Stimulated activated memory B cell treated with anti-CD40 and anti-IgM and Interleukin-4, amounts not matched to agents 10 μg/mL and 1 μg/mL and 100 μg/mL, for 72 hours (primary cell): ENCODE results near the gene BABAM1.
"Not testable (repeated sequence)": the region's sequence is repeated elsewhere in the genome, so short reads cannot be mapped to it uniquely, and the experiment has no call there.

Experiments used
- ATAC-seq: fragments of 150-1000 bp; cut with Tn5 transposase; 2 replicates; pipeline ENCODE4 v1.10.0; 2021
- H3K27ac Mint-ChIP-seq: one replicate; pipeline ENCODE4 v1.8.0; 2022; ENCODE audit warnings: mild to moderate bottlenecking, mixed read lengths
- H3K27me3 Mint-ChIP-seq: one replicate; pipeline ENCODE4 v1.8.0; 2022; ENCODE audit warnings: mixed read lengths
- H3K36me3 Mint-ChIP-seq: one replicate; pipeline ENCODE4 v1.8.0; 2022; ENCODE audit warnings: mixed read lengths
- H3K4me1 Mint-ChIP-seq: one replicate; pipeline ENCODE4 v1.8.0; 2022; ENCODE audit warnings: mixed read lengths
- H3K4me3 Mint-ChIP-seq: one replicate; pipeline ENCODE4 v1.8.0; 2022; ENCODE audit warnings: mild to moderate bottlenecking, moderate library complexity, mixed read lengths
- H3K9me3 Mint-ChIP-seq: one replicate; pipeline ENCODE4 v1.8.0; 2022; ENCODE audit warnings: mixed read lengths

The BABAM1 gene

GRCh38 chr19:17281391-17282304 is 14.4 kb downstream of the BABAM1 start, which contains the start of gene ANKLE1:
Gene ANKLE1, plus strand, starts transcription at chr19:17281901. Its CDS starts 20 bp downstream, at chr19:17281921.
- H3K27me3 Mint-ChIP-seq: no peaks in the 10 kb centered on the region
- peaks cover 36% of the 10 kb centered on the region for H3K36me3 Mint-ChIP-seq
- H3K4me1 Mint-ChIP-seq: peaks cover 25% of the 10 kb centered on the region
- peak within 1 kb of the TSS; percentile 83 for H3K27ac Mint-ChIP-seq
- ATAC-seq: peak; percentile 83
- H3K4me3 Mint-ChIP-seq: peak within 1 kb of the TSS; percentile 87
- H3K9me3 Mint-ChIP-seq: no peaks in the 10 kb centered on the region

GRCh38 chr19:17282488-17283125 is 15.4 kb downstream of the BABAM1 start:
- no peaks in the 10 kb centered on the region for H3K9me3 Mint-ChIP-seq
- peaks cover 25% of the 10 kb centered on the region for H3K4me1 Mint-ChIP-seq
- peak overlapping the region; percentile 83 for H3K27ac Mint-ChIP-seq
- peak; percentile 90 for ATAC-seq
- no peaks in the 10 kb centered on the region for H3K27me3 Mint-ChIP-seq
- peak overlapping the region; percentile 87 for H3K4me3 Mint-ChIP-seq
- H3K36me3 Mint-ChIP-seq: peaks cover 29% of the 10 kb centered on the region

GRCh38 chr19:17283504-17283996 is 16.3 kb downstream of the BABAM1 start:
- peaks cover 25% of the 10 kb centered on the region for H3K4me1 Mint-ChIP-seq
- no peaks in the 10 kb centered on the region for H3K9me3 Mint-ChIP-seq
- ATAC-seq: no peak
- H3K27me3 Mint-ChIP-seq: no peaks in the 10 kb centered on the region
- peaks cover 26% of the 10 kb centered on the region for H3K36me3 Mint-ChIP-seq
- no peak overlapping the region for H3K4me3 Mint-ChIP-seq
- no peak overlapping the region for H3K27ac Mint-ChIP-seq

- peaks cover 26% of the 10 kb centered on the region for H3K36me3 Mint-ChIP-seq
- H3K4me3 Mint-ChIP-seq: no peak overlapping the region
- H3K27ac Mint-ChIP-seq: no peak overlapping the region
- no peak for ATAC-seq
- no peaks in the 10 kb centered on the region for H3K27me3 Mint-ChIP-seq
- peaks cover 25% of the 10 kb centered on the region for H3K4me1 Mint-ChIP-seq
- no peaks in the 10 kb centered on the region for H3K9me3 Mint-ChIP-seq
Measured at GRCh38 chr19:17285415-17286135, 18.3 kb downstream of the BABAM1 start.

GRCh38 chr19:17286263-17286662 is 19.0 kb downstream of the BABAM1 start:
- no peak overlapping the region for H3K27ac Mint-ChIP-seq
- peaks cover 26% of the 10 kb centered on the region for H3K36me3 Mint-ChIP-seq
- H3K4me3 Mint-ChIP-seq: no peak overlapping the region
- no peaks in the 10 kb centered on the region for H3K27me3 Mint-ChIP-seq
- no peak for ATAC-seq
- H3K4me1 Mint-ChIP-seq: peaks cover 23% of the 10 kb centered on the region
- no peaks in the 10 kb centered on the region for H3K9me3 Mint-ChIP-seq

GRCh38 chr19:17286752-17287151 is 19.5 kb downstream of the BABAM1 start:
- H3K9me3 Mint-ChIP-seq: no peaks in the 10 kb centered on the region
- no peak overlapping the region for H3K27ac Mint-ChIP-seq
- H3K27me3 Mint-ChIP-seq: no peaks in the 10 kb centered on the region
- peaks cover 20% of the 10 kb centered on the region for H3K4me1 Mint-ChIP-seq
- no peak overlapping the region for H3K4me3 Mint-ChIP-seq
- H3K36me3 Mint-ChIP-seq: peaks cover 26% of the 10 kb centered on the region
- no peak for ATAC-seq

GRCh38 chr19:17289489-17289888 is 22.2 kb downstream of the BABAM1 start:
- H3K9me3 Mint-ChIP-seq: no peaks in the 10 kb centered on the region
- H3K4me3 Mint-ChIP-seq: no peak overlapping the region

GRCh38 chr19:17292301-17293074 is 25.2 kb downstream of the BABAM1 start:
- peak; percentile 96 for ATAC-seq
- Mint-ChIP-seq H3K36me3 (peaks cover 7% of the 10 kb centered on the region), H3K4me1 (peaks cover 11% of the 10 kb centered on the region), H3K27me3 (no peaks in the 10 kb centered on the region), H3K27ac (peak overlapping the region; percentile 81), H3K9me3 (no peaks in the 10 kb centered on the region), H3K4me3 (peak overlapping the region; percentile 76)

More at GRCh38 chr19:17289489-17289888, 22.2 kb downstream of the BABAM1 start:
- H3K27me3 Mint-ChIP-seq: no peaks in the 10 kb centered on the region
- ATAC-seq: peak; percentile 37
- no peak overlapping the region for H3K27ac Mint-ChIP-seq
- peaks cover 16% of the 10 kb centered on the region for H3K36me3 Mint-ChIP-seq
- peaks cover 11% of the 10 kb centered on the region for H3K4me1 Mint-ChIP-seq

GRCh38 chr19:17293605-17294004 is 26.4 kb downstream of the BABAM1 start:
- Mint-ChIP-seq H3K27ac (no peak overlapping the region), H3K9me3 (no peaks in the 10 kb centered on the region), H3K4me1 (peaks cover 11% of the 10 kb centered on the region), H3K4me3 (no peak overlapping the region), H3K27me3 (no peaks in the 10 kb centered on the region), H3K36me3 (peaks cover 7% of the 10 kb centered on the region)
- no peak for ATAC-seq

GRCh38 chr19:17294051-17294891 is 27.0 kb downstream of the BABAM1 start:
- H3K4me3 Mint-ChIP-seq: no peak overlapping the region
- H3K27me3 Mint-ChIP-seq: no peaks in the 10 kb centered on the region
- no peak for ATAC-seq
- H3K27ac Mint-ChIP-seq: no peak overlapping the region
- peaks cover 11% of the 10 kb centered on the region for H3K4me1 Mint-ChIP-seq
- peaks cover 7% of the 10 kb centered on the region for H3K36me3 Mint-ChIP-seq
- H3K9me3 Mint-ChIP-seq: no peaks in the 10 kb centered on the region

- H3K27me3 Mint-ChIP-seq, ATAC-seq, H3K9me3 Mint-ChIP-seq, H3K27ac Mint-ChIP-seq, H3K36me3 Mint-ChIP-seq, H3K4me3 Mint-ChIP-seq: not testable (repeated sequence)
- peaks cover 11% of the 10 kb centered on the region for H3K4me1 Mint-ChIP-seq
Measured at GRCh38 chr19:17295551-17295950, 28.3 kb downstream of the BABAM1 start.

- no peak overlapping the region for H3K4me3 Mint-ChIP-seq
- ATAC-seq: no peak
- H3K9me3 Mint-ChIP-seq: no peaks in the 10 kb centered on the region
- no peak overlapping the region for H3K27ac Mint-ChIP-seq
- H3K27me3 Mint-ChIP-seq: no peaks in the 10 kb centered on the region
- peaks cover 7% of the 10 kb centered on the region for H3K36me3 Mint-ChIP-seq
- peaks cover 11% of the 10 kb centered on the region for H3K4me1 Mint-ChIP-seq
Measured at GRCh38 chr19:17296273-17296672, 29.0 kb downstream of the BABAM1 start.

GRCh38 chr19:17296976-17297375 is 29.7 kb downstream of the BABAM1 start:
- Mint-ChIP-seq H3K9me3 (no peaks in the 10 kb centered on the region), H3K36me3 (peaks cover 7% of the 10 kb centered on the region), H3K4me3 (no peak overlapping the region), H3K4me1 (peaks cover 8% of the 10 kb centered on the region), H3K27ac (no peak overlapping the region), H3K27me3 (no peaks in the 10 kb centered on the region)
- ATAC-seq: no peak
